ENCODE data around the gene GRIFIN.

GRCh38 chr7:2438775-2439174 is 37.4 kb downstream of the GRIFIN start:
- TF ChIP-seq CTCF (IDR thresholded peaks at IDR 0.05) (no peak), ZFP36 (IDR thresholded peaks at IDR 0.05; ENCODE audit: borderline replicate concordance, partially characterized antibody) (no peak), RAD21 (conservative IDR thresholded peaks at IDR 0.05 in 1 of 2, IDR thresholded peaks at IDR 0.05 in 1 of 2) (no peak), MAFK (IDR thresholded peaks at IDR 0.05; ENCODE audit: partially characterized antibody) (no peak), MAZ (IDR thresholded peaks at IDR 0.05; ENCODE audit: borderline replicate concordance, low read depth, low read length) (no peak), POLR2A (IDR thresholded peaks at IDR 0.05; ENCODE audit: low read length) (no peak), EP300 (IDR thresholded peaks at IDR 0.05) (no peak), CHD2 (IDR thresholded peaks at IDR 0.05; ENCODE audit: low read length, partially characterized antibody) (no peak)
- TF ChIP-seq, protein P1, sequence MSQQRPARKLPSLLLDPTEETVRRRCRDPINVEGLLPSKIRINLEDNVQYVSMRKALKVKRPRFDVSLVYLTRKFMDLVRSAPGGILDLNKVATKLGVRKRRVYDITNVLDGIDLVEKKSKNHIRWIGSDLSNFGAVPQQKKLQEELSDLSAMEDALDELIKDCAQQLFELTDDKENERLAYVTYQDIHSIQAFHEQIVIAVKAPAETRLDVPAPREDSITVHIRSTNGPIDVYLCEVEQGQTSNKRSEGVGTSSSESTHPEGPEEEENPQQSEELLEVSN (IDR thresholded peaks at IDR 0.05; ENCODE audit: borderline replicate concordance, low read depth) = no peak
- TF ChIP-seq, protein P2, sequence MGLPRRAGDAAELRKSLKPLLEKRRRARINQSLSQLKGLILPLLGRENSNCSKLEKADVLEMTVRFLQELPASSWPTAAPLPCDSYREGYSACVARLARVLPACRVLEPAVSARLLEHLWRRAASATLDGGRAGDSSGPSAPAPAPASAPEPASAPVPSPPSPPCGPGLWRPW (IDR thresholded peaks at IDR 0.05) = no peak

Measured in A549 (cell line).